Testis (tissue), 3 donors: ENCODE results near the gene RAB13. TPM values are rescaled to one million over a fixed set of nuclear protein-coding genes. Genes with fewer than 3 reads are reported as not detected.

Experiments used
- DNase-seq: peaks from one replicate; pipeline ENCODE4 v3.0.0-alpha.2; 2019
- H3K27ac ChIP-seq, 2 donors: fragments of 200-600 bp; sonication (generic); one replicate each; pipeline ENCODE4 v1.5.1; 2019
- H3K27me3 ChIP-seq: fragments of 200-600 bp; sonication (generic); one replicate; pipeline ENCODE4 v1.5.1; 2019
- H3K36me3 ChIP-seq: fragments of 200-600 bp; sonication (generic); one replicate; pipeline ENCODE4 v1.5.1; 2017; ENCODE audit warnings: low read depth; ENCODE audit errors: missing control alignments
- H3K4me1 ChIP-seq: fragments of 200-600 bp; sonication (generic); one replicate; pipeline ENCODE4 v1.5.1; 2019
- H3K4me3 ChIP-seq, 2 donors: fragments of 200-600 bp; sonication (generic); one replicate each; pipeline ENCODE4 v1.5.1; 2017 to 2019
- H3K9me3 ChIP-seq: fragments of 200-600 bp; sonication (generic); one replicate; pipeline ENCODE4 v1.5.1; 2017
- POLR2A ChIP-seq: fragments of 450-650 bp; IDR thresholded peaks from one replicate; pipeline ENCODE4 v1.6.1; 2017; ENCODE audit warnings: antibody characterized with exemption, mild to moderate bottlenecking, moderate library complexity
- WGBS, 2 donors: methylation state at CpG; one replicate each; pipeline ENCODE4 v1.1.5; 2018; 5-methylcytosine and 5-hydroxymethylcytosine counted together
- intact Hi-C: fragments of 100-400 bp; cut with DNase I; formaldehyde crosslinking; loops from one replicate; pipeline ENCODE4 v1.15.1; 2023; ENCODE audit warnings: low total_unique reads
- polyA plus RNA-seq: library from polyadenylated mRNA; stranded (reverse); fragments of 350-450 nt; fragmentation: Illumina TruSeq; extraction: RNeasy Lipid Tissue Mini Kit (QIAGEN cat#74804); gene quantifications from one replicate; pipeline ENCODE4 v1.2.3, GENCODE V29; 2014; ENCODE audit warnings: low read depth, low replicate concordance; ENCODE audit not compliant: insufficient read depth
- total RNA-seq, 2 donors: library from RNA; depleted of rRNA; stranded (reverse); fragments of >200 nt; gene quantifications; one replicate each; pipeline ENCODE4 v1.2.3, GENCODE V29; 2016
- TF ChIP-seq, protein P1 (sequence below), 3 experiments: fragments of 450-650 bp in 2 of 3; fragments of 200-600 bp in 1 of 3; sonication (generic) in 1 of 3; IDR thresholded peaks; one replicate each; pipeline ENCODE4 v1.5.1; 2016 to 2019; ENCODE audit warnings: antibody characterized with exemption in 3 of 3, mild to moderate bottlenecking in 2 of 3, moderate library complexity in 1 of 3

RAB13 gene
- total and polyA plus RNA-seq, 3 donors from 2014 or later: 37.6 to 82.8 (median 45.2) TPM

DNA sequence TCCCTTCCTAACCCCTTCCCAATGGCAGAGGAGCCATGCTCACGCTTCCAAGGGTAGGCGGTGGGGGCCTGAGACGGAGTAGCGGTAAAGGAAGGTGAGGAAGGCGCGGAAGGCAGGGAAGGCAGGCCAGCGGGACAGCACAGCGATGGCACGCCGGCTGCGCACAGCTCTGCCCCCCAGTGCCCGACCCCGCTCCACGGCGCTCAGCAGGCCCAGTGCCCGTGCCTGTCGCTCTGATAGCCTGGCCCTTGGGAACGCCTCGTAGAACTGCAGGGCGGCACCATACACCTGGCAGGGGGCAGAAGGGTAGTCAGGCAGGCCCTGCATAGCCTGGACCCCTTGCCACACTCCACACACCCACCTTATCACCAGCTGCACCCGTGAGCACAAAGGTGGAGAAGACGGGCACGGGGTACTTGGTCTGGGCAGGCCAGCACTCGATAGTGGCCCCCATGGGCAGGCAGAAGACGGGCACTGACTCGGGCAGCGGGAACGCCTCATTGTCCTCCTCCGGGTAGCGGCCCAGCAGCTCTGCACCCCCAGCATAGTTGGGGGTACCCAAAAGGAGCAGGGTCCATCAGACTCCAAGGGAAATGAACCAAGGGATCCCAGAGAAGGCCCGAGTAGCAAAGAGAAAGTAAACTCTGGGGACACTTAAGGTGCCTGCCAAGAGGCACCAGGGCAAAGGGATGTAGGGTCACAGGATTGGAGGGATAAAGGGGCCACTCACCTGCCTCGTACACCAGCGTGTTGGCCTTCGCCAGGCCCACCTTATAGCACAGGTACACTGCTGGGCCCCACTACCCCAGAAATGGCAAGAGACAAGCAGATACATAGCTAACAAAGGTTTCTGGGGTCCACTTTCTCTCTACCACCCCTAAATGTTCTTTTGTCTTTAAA lies 44.1 kb downstream of the RAB13 start:
- H3K9me3 ChIP-seq: no peaks in the 10 kb centered on the region
- whole genome bisulfite sequencing, 2 donors: 93 to 94% methylated on average over 20 to 32 of the region's 34 CpGs
- H3K27me3 ChIP-seq: no peaks in the 10 kb centered on the region
- DNase-seq: no peak
- H3K36me3 ChIP-seq: no peaks in the 10 kb centered on the region
- peaks cover 16% of the 10 kb centered on the region for H3K4me1 ChIP-seq
- H3K4me3 ChIP-seq: no peak overlapping the region
- intact Hi-C loops: loop anchor here (10.0 kb wide), 1 partner anchor 147 kb away; no protein-coding TSS in a partner anchor
- no peak overlapping the region for H3K27ac ChIP-seq
- TF ChIP-seq POLR2A: no peak
- TF ChIP-seq, protein P1, sequence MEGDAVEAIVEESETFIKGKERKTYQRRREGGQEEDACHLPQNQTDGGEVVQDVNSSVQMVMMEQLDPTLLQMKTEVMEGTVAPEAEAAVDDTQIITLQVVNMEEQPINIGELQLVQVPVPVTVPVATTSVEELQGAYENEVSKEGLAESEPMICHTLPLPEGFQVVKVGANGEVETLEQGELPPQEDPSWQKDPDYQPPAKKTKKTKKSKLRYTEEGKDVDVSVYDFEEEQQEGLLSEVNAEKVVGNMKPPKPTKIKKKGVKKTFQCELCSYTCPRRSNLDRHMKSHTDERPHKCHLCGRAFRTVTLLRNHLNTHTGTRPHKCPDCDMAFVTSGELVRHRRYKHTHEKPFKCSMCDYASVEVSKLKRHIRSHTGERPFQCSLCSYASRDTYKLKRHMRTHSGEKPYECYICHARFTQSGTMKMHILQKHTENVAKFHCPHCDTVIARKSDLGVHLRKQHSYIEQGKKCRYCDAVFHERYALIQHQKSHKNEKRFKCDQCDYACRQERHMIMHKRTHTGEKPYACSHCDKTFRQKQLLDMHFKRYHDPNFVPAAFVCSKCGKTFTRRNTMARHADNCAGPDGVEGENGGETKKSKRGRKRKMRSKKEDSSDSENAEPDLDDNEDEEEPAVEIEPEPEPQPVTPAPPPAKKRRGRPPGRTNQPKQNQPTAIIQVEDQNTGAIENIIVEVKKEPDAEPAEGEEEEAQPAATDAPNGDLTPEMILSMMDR (IDR thresholded peaks at IDR 0.05): no peak

DNA sequence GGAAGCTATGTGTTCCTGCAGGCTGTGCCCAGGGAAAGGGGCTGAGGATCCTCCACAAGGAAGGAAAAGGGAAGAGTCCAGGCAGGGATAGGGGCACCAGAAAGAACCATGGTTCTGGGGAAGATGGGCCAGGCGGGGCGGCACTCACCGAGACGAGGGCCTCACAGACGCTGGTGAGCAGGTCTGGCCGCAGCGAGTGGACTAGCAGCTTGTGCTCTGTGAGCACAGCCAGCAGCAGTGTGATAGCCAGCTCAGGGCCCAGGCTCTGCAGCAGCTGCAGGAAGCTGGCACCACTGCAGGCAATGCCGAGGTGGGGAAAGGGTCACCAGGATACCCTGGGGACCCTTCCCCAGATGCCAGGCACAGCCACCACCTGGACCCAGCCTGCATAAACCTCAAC lies 45.4 kb downstream of the RAB13 start:
- 92 to 93% methylated on average over 7 to 8 of the region's 8 CpGs for WGBS, 2 donors
- Histone ChIP-seq H3K27ac (no peak overlapping the region), H3K4me3 (no peak overlapping the region), H3K27me3 (no peaks in the 10 kb centered on the region), H3K9me3 (no peaks in the 10 kb centered on the region), H3K4me1 (peaks cover 11% of the 10 kb centered on the region), H3K36me3 (no peaks in the 10 kb centered on the region)
- no peak for TF ChIP-seq POLR2A
- no peak for DNase-seq
- intact Hi-C loops: loop anchor here (10.0 kb wide), 1 partner anchor 146 kb away; no protein-coding TSS in a partner anchor

DNA sequence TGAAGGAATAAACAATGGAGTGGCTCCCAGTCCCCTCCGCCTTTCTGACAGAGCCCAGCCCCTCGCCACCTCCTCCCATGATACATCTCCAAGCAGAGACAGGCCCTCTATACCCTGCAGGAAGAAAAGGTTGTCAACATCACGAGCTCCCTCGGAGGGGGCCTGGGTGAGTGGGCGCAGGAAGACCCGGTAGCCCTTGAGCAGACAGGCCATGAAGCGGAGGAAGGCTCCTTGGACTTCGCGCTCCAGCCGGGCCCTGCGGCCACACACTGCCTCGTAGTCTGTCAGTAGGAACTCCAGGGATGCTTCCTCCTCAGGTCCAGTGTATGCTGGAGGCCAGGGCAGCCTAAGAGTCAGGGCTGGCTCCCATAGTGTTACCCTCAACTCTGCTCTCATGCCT lies 46.7 kb downstream of the RAB13 start:
- intact Hi-C loops: no loop called here
- 87 to 91% methylated on average over 6 to 12 of the region's 12 CpGs for WGBS, 2 donors

DNA sequence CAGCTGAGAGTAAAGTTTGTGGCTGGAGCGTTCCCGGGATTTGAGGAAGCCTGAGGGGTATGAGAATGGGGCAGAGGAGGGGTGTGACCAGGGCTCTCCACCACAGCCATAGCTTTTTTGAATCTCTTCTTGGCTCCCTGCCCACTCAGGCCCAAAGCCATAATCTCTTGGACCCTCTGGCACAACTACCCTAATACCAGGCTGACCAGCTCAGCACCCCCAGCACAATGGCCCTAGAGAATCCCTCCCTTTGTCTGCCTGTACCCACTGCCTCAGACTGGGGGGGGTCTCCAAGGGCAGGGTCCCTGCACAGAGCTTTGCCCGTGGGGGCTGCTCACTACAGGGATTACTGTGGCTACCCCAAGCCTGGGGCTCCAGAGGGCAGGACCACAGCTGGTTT lies 47.1 kb downstream of the RAB13 start:
- TF ChIP-seq POLR2A: no peak
- WGBS, 2 donors: 74 to 89% methylated on average over 2 to 3 of the region's 3 CpGs
- intact Hi-C loops: no loop called here
- Histone ChIP-seq H3K9me3 (no peaks in the 10 kb centered on the region), H3K4me1 (no peaks in the 10 kb centered on the region), H3K4me3 (no peak overlapping the region), H3K36me3 (no peaks in the 10 kb centered on the region), H3K27ac (no peak overlapping the region), H3K27me3 (no peaks in the 10 kb centered on the region)
- DNase-seq: no peak

More for the DNA sequence above, 46.7 kb downstream of the RAB13 start:
- no peaks in the 10 kb centered on the region for H3K36me3 ChIP-seq
- no peaks in the 10 kb centered on the region for H3K27me3 ChIP-seq
- H3K9me3 ChIP-seq: no peaks in the 10 kb centered on the region
- no peak for TF ChIP-seq POLR2A
- TF ChIP-seq, protein P1 (IDR thresholded peaks at IDR 0.05): no peak
- no peak overlapping the region for H3K27ac ChIP-seq
- DNase-seq: no peak
- no peaks in the 10 kb centered on the region for H3K4me1 ChIP-seq
- H3K4me3 ChIP-seq: no peak overlapping the region

DNA sequence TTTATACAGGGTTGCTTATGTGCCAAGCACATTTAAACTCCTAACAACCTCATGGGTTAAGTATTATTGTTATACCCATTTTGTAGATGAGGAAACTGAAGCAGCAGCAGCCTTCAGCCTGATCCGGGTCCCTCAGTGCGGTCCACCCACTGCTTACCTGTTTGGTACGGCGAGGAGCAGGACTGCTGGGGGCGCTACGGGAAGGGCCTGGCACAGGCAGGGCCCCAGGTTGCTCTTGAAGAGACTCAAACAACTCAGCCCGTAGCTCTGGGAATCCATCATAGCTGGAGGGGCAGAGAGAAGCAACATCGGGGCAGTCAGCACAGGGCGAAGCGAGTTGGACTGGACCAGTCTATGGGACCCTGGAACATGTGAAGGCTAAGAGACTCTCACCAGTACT lies 48.8 kb downstream of the RAB13 start:
- Histone ChIP-seq H3K27me3 (no peaks in the 10 kb centered on the region), H3K9me3 (no peaks in the 10 kb centered on the region), H3K27ac (no peak overlapping the region), H3K4me1 (no peaks in the 10 kb centered on the region), H3K36me3 (no peaks in the 10 kb centered on the region), H3K4me3 (no peak overlapping the region)
- no peak for DNase-seq
- no peak for TF ChIP-seq POLR2A
- TF ChIP-seq, protein P1 (IDR thresholded peaks at IDR 0.05): no peak
- WGBS, 2 donors: 94 to 96% methylated on average over 10 of the region's 10 CpGs
- intact Hi-C loops: no loop called here
